Large intestine (tissue), 3 donors: ENCODE measurements around the gene TEKT4. TPM values are rescaled to one million over a fixed set of nuclear protein-coding genes. Genes with fewer than 3 reads are reported as not detected.
"Not testable (repeated sequence)": the region's sequence is repeated elsewhere in the genome, so short reads cannot be mapped to it uniquely, and the experiment has no call there.

Experiments used
- DNase-seq, 2 donors: peaks; one replicate each; pipeline versions ENCODE4 v3.0.0 to v3.0.0-alpha.2; 2013
- H3K27ac ChIP-seq: one replicate; pipeline ENCODE4 v1.5.1; 2013; ENCODE audit warnings: low read length
- H3K27me3 ChIP-seq: 2 replicates; pipeline ENCODE4 v1.6.1; 2013; ENCODE audit warnings: low read length; ENCODE audit not compliant: control insufficient read depth, insufficient read depth
- H3K36me3 ChIP-seq: 2 replicates; pipeline ENCODE4 v1.6.1; 2013; ENCODE audit warnings: low read length; ENCODE audit not compliant: control insufficient read depth, insufficient read depth
- H3K4me1 ChIP-seq: one replicate; pipeline ENCODE4 v1.6.1; 2013; ENCODE audit warnings: low read length; ENCODE audit not compliant: control insufficient read depth, insufficient read depth
- H3K4me3 ChIP-seq: one replicate; pipeline ENCODE4 v1.5.1; 2013; ENCODE audit warnings: low read length
- H3K9me3 ChIP-seq: one replicate; pipeline ENCODE4 v1.6.1; 2013; ENCODE audit warnings: mild to moderate bottlenecking, low read depth, low read length, moderate library complexity; ENCODE audit not compliant: control insufficient read depth
- WGBS: methylation state at CpG from one replicate; pipeline ENCODE4 v1.1.5; 2013; ENCODE audit warnings: low lambda C conversion rate; ENCODE audit not compliant: insufficient coverage; 5-methylcytosine and 5-hydroxymethylcytosine counted together
- polyA plus RNA-seq: library from polyadenylated mRNA; unstranded; fragments of 120-200 nt; gene quantifications from one replicate; pipeline ENCODE4 v1.2.1, GENCODE V29; 2013

TEKT4 gene
- polyA plus RNA-seq, 1 donor: not detected

- Histone ChIP-seq H3K9me3 (peaks cover 4% of the 10 kb centered on the region), H3K4me3 (no peak overlapping the region), H3K27ac (no peak overlapping the region), H3K36me3 (no peaks in the 10 kb centered on the region), H3K4me1 (no peaks in the 10 kb centered on the region), H3K27me3 (peaks cover 20% of the 10 kb centered on the region)
- no peak for DNase-seq
- WGBS: no CpG with 5 or more reads among the region's 16 CpGs
Observed at GRCh38 chr2:94876523-94876863, 5.3 kb downstream of the TEKT4 start.

DNA sequence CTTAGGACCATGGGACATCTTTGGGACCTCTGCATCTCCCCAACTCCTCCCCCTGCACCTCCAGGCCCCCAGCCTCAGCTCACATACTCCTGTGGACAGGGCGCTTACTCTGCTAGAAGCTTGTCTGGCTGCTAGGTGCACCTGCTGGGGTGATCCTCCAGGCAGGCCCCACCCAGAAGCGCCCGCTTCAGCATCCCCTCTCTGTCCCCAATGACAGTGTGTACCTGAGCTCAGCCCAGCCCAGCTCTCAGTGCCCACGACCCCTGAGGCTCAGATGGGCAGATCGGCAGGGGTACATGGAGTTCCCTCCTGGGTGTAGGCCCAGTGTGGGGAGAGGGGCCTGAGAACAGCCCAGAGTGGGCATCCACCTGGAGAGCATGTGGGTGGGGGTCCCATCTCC lies 5.9 kb downstream of the TEKT4 start:
- WGBS: no CpG with 5 or more reads among the region's 5 CpGs
- Histone ChIP-seq H3K9me3 (peaks cover 4% of the 10 kb centered on the region), H3K27ac (no peak overlapping the region), H3K4me3 (no peak overlapping the region), H3K4me1 (no peaks in the 10 kb centered on the region), H3K36me3 (no peaks in the 10 kb centered on the region), H3K27me3 (peaks cover 14% of the 10 kb centered on the region)
- no peak for DNase-seq

- not testable (repeated sequence) for H3K27ac ChIP-seq, DNase-seq, H3K4me3 ChIP-seq, H3K27me3 ChIP-seq, H3K9me3 ChIP-seq, H3K36me3 ChIP-seq, H3K4me1 ChIP-seq
- WGBS: no CpG with 5 or more reads among the region's 7 CpGs
Observed at GRCh38 chr2:94878575-94878974, 7.3 kb downstream of the TEKT4 start.

DNA sequence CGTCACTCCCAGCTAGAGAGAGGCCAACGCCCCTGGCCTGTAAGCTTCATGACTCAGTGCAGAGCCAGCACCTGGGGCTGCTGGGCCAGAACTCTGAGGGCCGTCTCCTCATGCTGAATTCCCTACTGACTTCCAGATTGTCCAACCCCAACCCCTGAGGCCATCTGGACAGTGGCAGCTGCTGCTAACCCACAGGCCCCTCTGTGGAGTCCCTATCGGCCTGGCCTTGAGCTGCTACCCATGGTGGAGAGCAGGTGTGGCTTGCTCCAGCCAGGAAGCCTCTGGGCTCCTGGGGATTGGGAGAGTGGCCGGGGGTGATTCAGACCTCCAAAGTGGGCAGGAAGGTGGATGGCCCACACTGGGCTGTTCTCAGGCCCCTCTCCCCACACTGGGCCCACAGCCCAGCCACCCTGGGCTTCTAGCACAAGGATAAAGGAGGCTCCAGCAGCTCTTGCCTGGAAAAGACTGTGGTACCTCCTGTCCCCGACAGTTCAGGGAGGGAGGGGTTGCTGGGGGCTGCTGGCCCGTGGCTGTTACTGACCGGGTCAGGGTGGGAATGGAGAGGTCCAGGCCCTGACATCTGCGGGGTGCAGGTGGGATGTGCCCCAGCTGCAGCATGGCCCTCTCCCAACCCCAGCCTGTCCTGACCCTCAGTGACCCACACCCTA lies 8.2 kb downstream of the TEKT4 start:
- Histone ChIP-seq H3K4me1 (no peaks in the 10 kb centered on the region), H3K4me3 (no peak overlapping the region), H3K27me3 (no peaks in the 10 kb centered on the region), H3K27ac (no peak overlapping the region), H3K36me3 (no peaks in the 10 kb centered on the region), H3K9me3 (peaks cover 3% of the 10 kb centered on the region)
- DNase-seq: no peak
- no CpG with 5 or more reads among the region's 9 CpGs for WGBS

DNA sequence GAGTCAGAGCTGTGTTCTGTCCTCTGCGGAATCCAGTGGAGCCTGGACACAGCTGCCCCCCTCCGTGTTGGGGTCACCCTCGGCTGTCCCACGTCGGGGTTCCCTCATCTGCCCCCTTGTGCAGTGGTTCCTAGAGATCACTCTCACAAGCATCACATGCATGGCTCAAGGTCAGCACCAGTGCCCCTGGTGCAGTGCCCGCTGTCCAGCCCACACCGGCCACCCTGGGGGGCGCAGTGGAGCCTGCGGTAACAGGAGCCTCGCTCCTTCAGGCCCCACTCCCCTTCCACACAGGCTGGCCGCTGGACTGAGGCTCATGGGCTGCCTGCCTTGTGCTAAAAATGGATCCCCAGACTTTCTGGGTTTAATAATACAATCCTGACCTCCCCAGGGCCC lies 8.8 kb downstream of the TEKT4 start:
- no peak for DNase-seq
- Histone ChIP-seq H3K4me1 (no peaks in the 10 kb centered on the region), H3K4me3 (no peak overlapping the region), H3K36me3 (no peaks in the 10 kb centered on the region), H3K27me3 (no peaks in the 10 kb centered on the region), H3K9me3 (no peaks in the 10 kb centered on the region), H3K27ac (no peak overlapping the region)
- whole genome bisulfite sequencing: no CpG with 5 or more reads among the region's 11 CpGs

- Histone ChIP-seq H3K9me3 (no peaks in the 10 kb centered on the region), H3K27me3 (no peaks in the 10 kb centered on the region), H3K4me1 (no peaks in the 10 kb centered on the region), H3K36me3 (no peaks in the 10 kb centered on the region), H3K4me3 (no peak overlapping the region), H3K27ac (no peak overlapping the region)
- WGBS: no CpG with 5 or more reads among the region's 8 CpGs
- no peak for DNase-seq
Observed at GRCh38 chr2:94880507-94880906, 9.3 kb downstream of the TEKT4 start.

DNA sequence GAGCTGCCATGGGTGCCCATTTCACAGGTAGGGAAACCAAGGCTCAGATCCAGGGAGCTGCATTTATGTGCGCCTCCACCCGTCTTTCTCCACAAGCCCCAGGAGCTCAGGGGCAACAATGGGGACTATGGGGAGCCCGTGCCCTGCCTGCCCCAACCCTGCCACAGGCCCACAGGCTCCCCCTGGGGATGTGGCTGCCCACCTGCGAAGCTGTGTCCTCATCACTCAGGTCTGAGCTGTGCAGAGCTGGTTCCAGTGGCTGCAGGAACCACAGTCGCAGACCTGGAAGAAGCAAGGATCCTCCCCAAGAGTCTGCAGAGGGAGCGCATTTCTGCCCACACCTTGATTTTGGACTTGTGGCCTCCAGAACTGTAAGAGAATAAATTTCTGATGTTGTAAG lies 9.8 kb downstream of the TEKT4 start:
- Histone ChIP-seq H3K36me3 (no peaks in the 10 kb centered on the region), H3K27me3 (no peaks in the 10 kb centered on the region), H3K4me1 (no peaks in the 10 kb centered on the region), H3K9me3 (no peaks in the 10 kb centered on the region), H3K4me3 (no peak overlapping the region), H3K27ac (no peak overlapping the region)
- no CpG with 5 or more reads among the region's 6 CpGs for WGBS
- DNase-seq: no peak

GRCh38 chr2:94890234-94890633 lies 19.0 kb downstream of the TEKT4 start:
- Histone ChIP-seq H3K4me1 (no peaks in the 10 kb centered on the region), H3K27ac (no peak overlapping the region), H3K9me3 (no peaks in the 10 kb centered on the region), H3K36me3 (no peaks in the 10 kb centered on the region), H3K4me3 (no peak overlapping the region), H3K27me3 (no peaks in the 10 kb centered on the region)
- whole genome bisulfite sequencing: no CpG with 5 or more reads among the region's 4 CpGs
- no peak for DNase-seq

DNA sequence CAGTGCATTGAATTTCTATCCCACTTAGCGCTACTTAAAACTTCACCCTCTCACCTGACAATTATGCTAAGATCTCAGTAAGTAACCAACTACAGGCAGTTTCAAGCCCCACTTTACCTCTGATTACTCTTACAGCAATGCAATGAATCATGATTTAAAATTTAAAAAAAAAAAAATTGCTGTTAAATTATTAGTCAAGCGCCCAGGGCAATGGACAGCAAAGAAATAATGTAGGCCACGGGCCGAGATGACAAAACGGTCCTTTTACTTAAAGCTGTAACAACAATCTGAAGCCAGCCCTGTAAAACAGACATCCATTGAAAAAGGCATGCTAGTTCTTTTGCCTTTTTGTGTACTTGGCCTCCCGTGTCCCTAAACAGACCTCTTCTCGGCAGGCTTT lies 24.0 kb downstream of the TEKT4 start:
- H3K27ac ChIP-seq, H3K4me1 ChIP-seq, DNase-seq, H3K27me3 ChIP-seq, H3K9me3 ChIP-seq, H3K4me3 ChIP-seq, H3K36me3 ChIP-seq: not testable (repeated sequence)
- WGBS: no CpG with 5 or more reads among the region's 7 CpGs

DNA sequence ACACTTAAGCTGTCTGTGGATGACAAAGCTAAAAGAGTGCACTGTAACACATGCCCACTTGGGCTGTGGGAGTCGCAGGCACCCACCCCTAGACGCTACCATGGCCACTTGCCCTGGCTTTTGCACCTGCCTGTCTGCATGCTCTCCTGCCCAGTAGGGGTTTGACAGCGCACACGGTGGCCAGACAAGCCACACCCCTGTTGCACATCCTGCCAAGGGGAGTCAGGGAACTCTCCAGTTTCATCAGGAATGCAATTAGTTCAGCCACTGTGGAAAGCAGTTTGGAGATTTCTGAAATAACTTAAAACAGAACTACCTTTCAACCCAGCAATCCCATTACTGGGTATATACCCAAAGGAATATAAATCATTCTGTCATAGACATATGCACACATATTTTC lies 35.7 kb downstream of the TEKT4 start:
- WGBS: no CpG with 5 or more reads among the region's 4 CpGs
- not testable (repeated sequence) for DNase-seq, H3K4me1 ChIP-seq, H3K9me3 ChIP-seq, H3K27ac ChIP-seq, H3K4me3 ChIP-seq, H3K36me3 ChIP-seq, H3K27me3 ChIP-seq

DNA sequence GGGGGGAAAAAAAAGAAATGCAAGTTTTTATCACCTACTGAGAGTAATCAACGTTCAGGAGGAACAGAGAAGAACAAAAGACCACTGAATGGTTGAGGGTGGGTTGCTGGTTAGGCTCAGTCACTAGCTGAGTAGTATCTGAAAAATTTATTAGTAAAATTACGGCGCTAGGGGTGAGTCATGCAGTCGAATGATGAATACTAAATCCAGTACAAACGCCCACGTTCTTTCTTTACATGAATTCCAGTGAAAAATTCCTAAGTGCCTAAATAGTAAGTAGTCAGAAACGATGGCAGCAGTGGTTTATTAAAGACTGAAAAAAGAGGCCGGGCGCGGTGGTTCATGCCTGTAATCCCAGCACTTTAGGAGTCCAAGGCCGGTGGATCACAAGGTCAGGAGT lies 52.0 kb downstream of the TEKT4 start:
- H3K27ac ChIP-seq: no peak overlapping the region
- no peak for DNase-seq
- no peak overlapping the region for H3K4me3 ChIP-seq
- no peaks in the 10 kb centered on the region for H3K4me1 ChIP-seq
- no peaks in the 10 kb centered on the region for H3K36me3 ChIP-seq
- no peaks in the 10 kb centered on the region for H3K9me3 ChIP-seq
- no peaks in the 10 kb centered on the region for H3K27me3 ChIP-seq
- 83% methylated on average over 5 of the region's 11 CpGs for WGBS
